HG03097 (cell line): ENCODE results near the gene SKAP2.

Source experiments
- ATAC-seq: cut with Tn5 transposase; IDR thresholded peaks from one replicate; pipeline ENCODE4 v1.9.1; 2021; ENCODE audit not compliant: unreplicated experiment, low FRiP score

SKAP2 gene

DNA sequence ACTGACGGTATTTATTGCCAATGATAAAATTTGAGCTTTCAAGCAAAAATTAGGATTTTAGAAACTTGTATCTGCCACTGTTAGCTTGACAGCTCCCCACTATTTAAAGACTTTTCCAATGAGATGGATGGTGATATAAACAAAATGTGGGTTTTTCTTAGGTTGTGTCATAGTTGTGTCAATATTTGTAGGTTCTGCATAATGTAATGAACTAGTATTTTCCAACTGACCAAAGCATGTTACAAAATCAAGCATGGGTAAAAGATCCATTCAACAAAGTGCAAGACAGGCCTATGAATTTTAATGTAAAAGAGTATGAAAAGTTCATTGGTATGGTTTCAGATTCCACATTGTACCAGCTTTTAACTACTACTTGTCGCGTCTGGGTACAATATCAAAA lies 165.6 kb downstream of the SKAP2 start:
- no peak for ATAC-seq

- no peak for ATAC-seq
These were observed 166.2 kb downstream of the SKAP2 start for GRCh38 chr7:26698194-26698593.

GRCh38 chr7:26696978-26697377 lies 167.4 kb downstream of the SKAP2 start:
- no peak for ATAC-seq

- no peak for ATAC-seq
These were observed 168.2 kb downstream of the SKAP2 start for GRCh38 chr7:26696161-26696560.

GRCh38 chr7:26694713-26695112 lies 169.7 kb downstream of the SKAP2 start:
- no peak for ATAC-seq

GRCh38 chr7:26694141-26694540 lies 170.2 kb downstream of the SKAP2 start:
- no peak for ATAC-seq

- ATAC-seq, result no peak
These were observed 172.5 kb downstream of the SKAP2 start for GRCh38 chr7:26691886-26692285.

DNA sequence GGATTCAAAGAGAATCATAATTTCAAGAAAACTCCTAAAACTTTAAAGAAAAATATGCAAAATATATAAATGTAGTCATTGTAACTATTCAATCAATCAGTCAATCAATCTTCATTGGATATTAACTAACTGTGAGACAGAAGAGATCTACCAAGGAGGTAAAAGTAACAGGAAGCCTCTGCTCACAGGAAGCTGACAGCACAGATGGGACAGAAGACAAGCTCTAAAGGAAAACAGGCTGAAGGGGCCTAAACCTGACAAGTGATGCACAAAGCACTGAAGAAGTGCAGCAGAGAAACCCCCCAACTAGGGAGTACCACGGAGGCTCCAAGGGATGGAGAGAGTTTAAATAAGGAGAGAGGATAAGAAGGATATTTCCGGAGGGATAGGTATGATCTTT lies 173.0 kb downstream of the SKAP2 start:
- ATAC-seq, result no peak

DNA sequence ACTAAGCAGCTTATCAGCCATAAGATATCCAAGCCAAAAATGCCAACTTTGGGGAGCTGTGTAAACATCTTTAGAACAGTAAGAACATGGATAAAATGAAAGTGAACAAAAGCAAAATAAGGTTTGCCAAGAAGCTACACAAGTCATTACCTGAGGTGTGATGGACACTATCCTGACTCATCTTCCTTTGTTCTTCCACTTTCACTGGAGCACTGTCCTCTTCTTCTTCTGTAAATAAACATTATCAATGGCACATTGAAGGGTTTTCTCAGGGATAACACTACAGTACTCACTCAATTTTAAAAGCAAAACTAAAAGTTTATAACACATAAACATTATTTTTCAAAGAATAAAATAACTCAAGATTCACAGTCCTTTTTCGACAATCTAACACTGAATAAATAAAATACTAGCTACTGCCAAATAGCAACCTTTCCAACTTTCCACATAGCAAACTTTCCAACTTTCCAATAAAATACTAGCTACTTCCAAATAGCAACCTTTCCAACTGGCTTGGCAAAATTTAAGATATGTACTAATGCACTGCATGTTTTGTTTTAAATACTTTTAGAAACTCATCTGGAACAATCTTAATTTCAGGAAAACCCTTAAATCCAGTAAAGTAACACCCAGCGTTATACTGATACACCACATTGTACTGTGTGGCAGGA lies 174.1 kb downstream of the SKAP2 start:
- no peak for ATAC-seq

- peak; percentile 49 for ATAC-seq
These were observed 175.4 kb downstream of the SKAP2 start for GRCh38 chr7:26688936-26689506.

GRCh38 chr7:26688388-26688787 lies 176.0 kb downstream of the SKAP2 start:
- no peak for ATAC-seq

- ATAC-seq, result no peak
These were observed 177.4 kb downstream of the SKAP2 start for GRCh38 chr7:26687032-26687431.

DNA sequence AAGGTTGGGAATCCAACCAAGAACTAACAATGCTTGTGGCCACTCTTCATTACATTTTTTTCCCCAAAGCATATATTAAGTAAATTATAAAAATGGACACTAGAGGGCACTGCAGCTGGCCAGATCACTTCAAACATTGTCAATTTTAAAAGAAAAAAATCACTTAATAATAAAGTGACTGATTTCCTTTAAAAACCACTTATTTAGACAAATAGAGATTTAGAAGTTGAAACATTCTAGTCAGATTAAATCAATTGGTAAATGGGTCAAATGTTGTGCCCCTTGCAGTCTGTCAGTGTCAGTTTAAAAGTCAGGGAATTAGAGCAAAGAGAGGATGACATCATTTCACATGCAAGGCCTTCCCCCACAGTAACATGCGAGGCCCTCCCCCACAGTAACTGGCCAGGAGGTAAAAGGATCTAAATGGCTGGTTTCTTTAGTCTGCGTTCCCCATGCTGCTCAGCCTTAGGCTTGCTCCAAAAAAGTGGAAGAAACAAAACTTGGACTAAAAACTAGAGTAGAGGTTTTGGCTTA lies 177.9 kb downstream of the SKAP2 start:
- no peak for ATAC-seq

GRCh38 chr7:26685606-26686005 lies 178.8 kb downstream of the SKAP2 start:
- no peak for ATAC-seq

DNA sequence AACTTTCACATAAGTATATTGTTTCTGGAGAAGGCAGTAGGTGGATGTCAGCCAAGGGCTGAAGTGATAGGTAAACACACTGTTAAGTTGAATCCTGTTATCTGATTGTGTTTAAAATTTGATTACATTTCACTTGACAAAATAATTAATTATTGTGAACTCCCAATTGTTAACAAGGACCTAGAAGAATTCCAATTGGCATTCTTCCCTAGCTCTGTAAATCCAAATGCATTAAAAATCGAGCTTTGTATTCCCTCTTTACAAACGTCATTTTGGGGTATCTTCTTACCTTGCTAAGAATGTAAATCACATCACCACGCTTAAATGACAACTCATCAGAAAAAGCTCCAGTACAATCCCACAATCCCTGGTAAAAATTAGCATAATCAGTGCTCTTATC lies 179.9 kb downstream of the SKAP2 start:
- no peak for ATAC-seq

GRCh38 chr7:26683277-26683676 lies 181.1 kb downstream of the SKAP2 start:
- no peak for ATAC-seq

GRCh38 chr7:26681819-26682418 lies 182.5 kb downstream of the SKAP2 start:
- ATAC-seq, result no peak

GRCh38 chr7:26680587-26680986 lies 183.8 kb downstream of the SKAP2 start:
- ATAC-seq, result no peak

GRCh38 chr7:26675143-26675887 lies 189.1 kb downstream of the SKAP2 start:
- no peak for ATAC-seq

GRCh38 chr7:26673858-26674257 lies 190.5 kb downstream of the SKAP2 start:
- ATAC-seq, result no peak

DNA sequence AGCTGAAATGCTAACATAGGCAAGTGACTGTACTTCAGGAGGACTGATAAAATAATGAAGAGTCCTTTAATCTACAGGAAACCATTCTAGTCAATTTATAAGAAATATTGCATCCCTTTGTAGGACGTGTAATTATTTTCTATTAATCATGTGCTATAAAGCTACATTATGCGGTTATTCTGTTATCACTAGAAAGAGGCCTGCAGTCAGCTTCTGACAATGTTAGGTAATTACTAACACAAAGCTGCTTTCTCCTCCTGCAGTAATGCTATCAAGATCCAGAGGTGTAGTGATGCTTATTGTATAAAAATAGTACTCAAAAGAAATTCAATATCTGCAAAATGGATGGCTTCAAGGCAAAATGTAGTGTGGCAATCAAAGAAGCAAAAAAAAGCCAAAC lies 191.1 kb downstream of the SKAP2 start:
- ATAC-seq, result no peak
